ENCODE measurements around the gene RHEX.

RHEX gene

DNA sequence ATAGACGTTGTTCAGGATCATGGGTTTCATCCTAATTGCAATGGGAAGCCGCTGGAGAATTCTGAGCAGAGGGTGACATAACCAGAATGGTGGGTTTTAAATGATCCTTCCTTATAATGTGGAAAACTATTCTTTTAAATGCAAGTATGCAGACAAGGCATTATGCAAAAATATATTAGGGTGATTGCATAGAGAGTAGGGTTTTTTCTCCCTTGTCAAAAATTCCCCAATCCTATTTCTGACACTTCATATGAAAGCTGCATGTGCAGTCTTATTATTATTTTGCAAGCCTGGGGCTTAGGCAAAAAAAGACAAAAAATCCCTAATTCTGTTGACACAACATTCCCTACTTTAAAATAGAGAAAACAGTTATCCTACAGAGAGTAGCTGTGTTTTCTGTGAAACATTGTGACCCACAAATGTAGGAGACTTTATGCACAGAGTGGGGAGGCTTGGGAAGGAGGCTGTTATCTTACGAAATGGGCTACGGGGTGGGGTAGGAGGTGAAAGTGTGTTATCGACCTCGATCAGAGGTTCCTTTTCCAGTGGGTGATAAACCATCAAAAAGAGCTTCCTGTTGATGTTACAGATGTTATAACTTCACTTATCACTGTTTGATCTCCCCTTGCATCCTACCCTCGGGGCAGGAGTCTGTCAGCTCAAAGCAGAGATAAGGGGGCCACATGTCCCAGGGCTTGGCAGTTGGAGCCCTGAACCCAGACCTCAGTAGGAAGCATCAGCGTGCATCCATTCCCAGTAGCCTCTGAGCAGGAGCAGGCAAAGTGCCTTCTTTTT is 27.2 kb downstream of the RHEX start:
- TF ChIP-seq, protein P1, sequence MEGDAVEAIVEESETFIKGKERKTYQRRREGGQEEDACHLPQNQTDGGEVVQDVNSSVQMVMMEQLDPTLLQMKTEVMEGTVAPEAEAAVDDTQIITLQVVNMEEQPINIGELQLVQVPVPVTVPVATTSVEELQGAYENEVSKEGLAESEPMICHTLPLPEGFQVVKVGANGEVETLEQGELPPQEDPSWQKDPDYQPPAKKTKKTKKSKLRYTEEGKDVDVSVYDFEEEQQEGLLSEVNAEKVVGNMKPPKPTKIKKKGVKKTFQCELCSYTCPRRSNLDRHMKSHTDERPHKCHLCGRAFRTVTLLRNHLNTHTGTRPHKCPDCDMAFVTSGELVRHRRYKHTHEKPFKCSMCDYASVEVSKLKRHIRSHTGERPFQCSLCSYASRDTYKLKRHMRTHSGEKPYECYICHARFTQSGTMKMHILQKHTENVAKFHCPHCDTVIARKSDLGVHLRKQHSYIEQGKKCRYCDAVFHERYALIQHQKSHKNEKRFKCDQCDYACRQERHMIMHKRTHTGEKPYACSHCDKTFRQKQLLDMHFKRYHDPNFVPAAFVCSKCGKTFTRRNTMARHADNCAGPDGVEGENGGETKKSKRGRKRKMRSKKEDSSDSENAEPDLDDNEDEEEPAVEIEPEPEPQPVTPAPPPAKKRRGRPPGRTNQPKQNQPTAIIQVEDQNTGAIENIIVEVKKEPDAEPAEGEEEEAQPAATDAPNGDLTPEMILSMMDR (conservative IDR thresholded peaks at IDR 0.05) = no peak
- H3K27ac ChIP-seq = no peak overlapping the region

DNA sequence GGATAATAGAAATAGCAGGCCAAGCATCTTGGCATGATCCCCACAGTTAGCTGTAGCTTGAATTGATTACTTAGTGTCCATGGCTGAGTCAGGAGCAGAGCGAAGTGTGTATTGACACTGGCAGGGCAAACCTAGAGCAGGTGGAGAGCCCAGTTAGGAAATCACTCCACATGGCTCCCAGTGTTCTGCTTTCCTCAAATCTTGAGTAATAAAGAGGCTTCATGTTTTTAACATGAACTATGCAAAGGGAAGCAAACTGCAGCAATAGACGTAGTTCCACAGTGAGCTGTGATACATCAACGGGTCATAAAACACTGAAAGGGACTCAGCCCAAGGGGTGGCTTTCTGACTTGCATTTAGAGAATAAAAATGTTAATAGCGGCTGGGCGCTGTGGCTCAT is 28.9 kb downstream of the RHEX start:
- no peak overlapping the region for H3K27ac ChIP-seq
- TF ChIP-seq, protein P1 (conservative IDR thresholded peaks at IDR 0.05) = no peak

DNA sequence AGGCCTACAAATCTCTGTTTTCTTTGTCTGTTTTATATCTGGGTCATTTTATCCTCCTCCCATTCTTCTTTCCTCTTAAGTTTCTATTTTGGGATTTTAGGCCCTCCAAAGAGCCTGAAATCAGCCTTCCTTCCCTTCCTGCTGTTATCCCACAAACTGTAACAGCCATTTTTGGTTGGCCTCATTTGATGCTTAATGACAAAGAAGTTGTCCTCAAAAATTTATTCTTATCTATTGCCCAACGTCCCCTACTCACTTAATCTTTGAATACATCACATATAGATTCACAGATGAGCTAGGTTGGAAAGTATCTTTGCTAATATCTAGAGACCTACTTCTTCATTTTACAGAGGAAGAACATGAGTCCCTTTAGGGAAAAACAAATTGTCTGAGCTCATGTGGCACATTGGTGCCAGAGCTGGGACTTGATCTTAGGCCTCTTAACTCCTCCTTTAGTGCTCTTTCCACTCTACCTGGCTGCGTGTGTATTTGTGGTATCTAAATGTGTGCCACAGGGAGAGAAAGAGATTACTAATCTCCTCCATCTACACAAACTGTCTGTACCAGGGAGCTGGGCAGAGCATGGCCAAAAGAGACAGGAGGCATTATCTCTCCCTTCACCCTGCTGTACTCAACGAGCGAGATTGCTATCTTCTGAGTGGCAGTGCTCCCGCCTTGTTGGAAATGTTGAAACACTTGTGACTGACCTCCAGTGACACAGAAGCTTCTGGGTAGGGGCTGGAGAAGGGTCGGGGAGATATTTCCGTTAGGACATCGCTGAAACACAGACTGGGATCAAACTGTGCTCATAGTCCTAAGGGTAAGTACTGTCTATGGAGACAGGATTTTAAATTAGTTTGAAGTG is 30.1 kb downstream of the RHEX start:
- TF ChIP-seq, protein P1 (conservative IDR thresholded peaks at IDR 0.05) = no peak
- no peak overlapping the region for H3K27ac ChIP-seq

DNA sequence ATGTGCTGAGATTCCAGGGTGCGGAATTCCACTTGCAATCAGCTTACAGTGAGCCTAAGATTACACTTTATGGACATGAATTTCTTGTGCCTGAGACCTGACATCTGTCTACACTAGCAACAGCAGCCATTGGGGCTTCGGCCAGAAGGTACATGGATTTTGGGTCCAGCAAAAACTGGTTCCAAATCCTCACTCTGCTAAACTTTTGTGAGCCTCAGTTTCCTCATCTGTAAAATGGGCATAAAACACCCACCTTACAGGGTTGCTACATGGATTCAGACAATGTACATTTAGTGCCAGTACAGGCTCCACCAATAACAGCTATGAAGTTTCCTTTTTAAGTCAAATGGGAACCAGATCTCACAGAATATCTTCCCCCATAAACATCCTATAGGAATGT is 30.8 kb downstream of the RHEX start:
- H3K27ac ChIP-seq = no peak overlapping the region

DNA sequence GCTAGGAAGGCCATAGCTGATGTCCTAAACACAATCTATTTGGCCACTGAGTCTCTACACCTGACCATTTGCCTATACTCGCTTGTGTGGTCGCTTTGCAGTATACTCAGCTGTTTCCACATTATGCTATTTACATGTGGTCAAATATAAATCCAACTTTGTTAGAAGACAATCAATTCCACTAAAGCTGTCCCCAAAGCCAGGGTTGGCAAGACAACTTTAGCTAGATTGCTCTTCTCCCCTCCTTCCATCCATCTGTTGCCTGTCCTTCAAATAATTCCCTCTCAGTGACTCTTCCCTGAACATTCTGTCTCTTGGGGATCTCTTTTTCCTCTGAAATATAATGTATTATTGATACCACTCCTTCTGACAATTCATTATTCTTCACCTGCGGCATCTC is 34.1 kb downstream of the RHEX start:
- no peak overlapping the region for H3K27ac ChIP-seq
- TF ChIP-seq, protein P1 (conservative IDR thresholded peaks at IDR 0.05) = no peak

More for the DNA sequence above, 30.8 kb downstream of the RHEX start:
- TF ChIP-seq, protein P1 (conservative IDR thresholded peaks at IDR 0.05) = no peak

DNA sequence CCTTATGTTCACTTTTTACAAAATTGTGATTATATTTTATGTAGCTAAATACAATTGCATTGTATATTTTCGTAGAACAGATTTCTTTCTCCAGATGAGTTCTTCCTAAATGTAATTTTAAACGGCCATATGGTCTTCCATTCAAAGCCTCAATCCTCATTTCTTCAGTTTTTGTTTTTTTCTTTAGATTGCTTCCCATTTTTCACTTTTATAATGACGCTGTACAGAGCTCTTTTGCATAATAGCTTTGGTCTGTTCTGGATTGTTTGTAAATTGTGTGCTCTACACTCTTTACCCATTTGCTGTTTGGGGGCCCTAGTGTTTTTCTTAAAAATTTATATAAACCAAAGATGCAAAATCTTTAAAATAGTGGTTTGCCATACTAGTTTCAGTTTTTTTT is 36.4 kb downstream of the RHEX start:
- H3K27ac ChIP-seq = no peak overlapping the region
- TF ChIP-seq, protein P1 (conservative IDR thresholded peaks at IDR 0.05) = no peak

DNA sequence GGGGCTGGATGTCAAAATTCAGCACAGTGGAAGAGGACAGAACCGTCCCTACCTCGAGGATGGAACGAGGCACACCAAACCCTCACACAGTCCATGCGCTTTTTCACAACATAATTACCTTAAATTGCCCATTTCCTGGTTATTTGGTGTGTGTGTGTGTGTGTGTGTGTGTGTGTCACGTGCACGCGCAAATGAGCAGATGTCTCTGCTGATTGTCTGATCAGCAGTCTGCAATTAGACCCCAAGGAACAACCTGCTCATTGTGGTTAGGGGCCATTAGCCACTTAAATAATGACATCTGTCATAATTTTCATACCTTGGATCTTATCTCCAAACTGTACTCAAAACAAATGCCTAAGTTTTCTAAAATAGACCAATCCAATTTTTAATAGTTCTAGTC is 41.1 kb downstream of the RHEX start:
- H3K27ac ChIP-seq = no peak overlapping the region
- TF ChIP-seq, protein P1 (conservative IDR thresholded peaks at IDR 0.05) = no peak

All from VCaP (cell line).